HUES48 (cell line): ENCODE measurements around the gene ARL5A.

Experiments used
- H3K27ac ChIP-seq: one replicate; pipeline ENCODE4 v1.7.0; 2013; ENCODE audit warnings: low read depth, low read length, inconsistent platforms
- H3K27me3 ChIP-seq: 2 replicates; pipeline ENCODE4 v1.6.1; 2013; ENCODE audit warnings: mild to moderate bottlenecking, low read length; ENCODE audit not compliant: control insufficient read depth, insufficient read depth
- H3K36me3 ChIP-seq: 2 replicates; pipeline ENCODE4 v1.6.1; 2013; ENCODE audit warnings: low read length; ENCODE audit not compliant: control insufficient read depth, insufficient read depth
- H3K4me1 ChIP-seq: 2 replicates; pipeline ENCODE4 v1.6.1; 2013; ENCODE audit warnings: mild to moderate bottlenecking, low read length; ENCODE audit not compliant: control insufficient read depth, insufficient read depth
- H3K4me3 ChIP-seq: 2 replicates; pipeline ENCODE4 v1.5.1; 2013; ENCODE audit warnings: mild to moderate bottlenecking, low read depth, low read length
- H3K9ac ChIP-seq: 2 replicates; pipeline ENCODE4 v1.6.1; 2013; ENCODE audit warnings: mild to moderate bottlenecking, low read depth, low read length, moderate library complexity
- H3K9me3 ChIP-seq: 2 replicates; pipeline ENCODE4 v1.6.1; 2013; ENCODE audit warnings: low read length; ENCODE audit not compliant: control insufficient read depth, insufficient read depth

Gene ARL5A

GRCh38 chr2:151815821-151816489 lies 12.3 kb downstream of the ARL5A start:
- Histone ChIP-seq H3K4me1 (no peaks in the 10 kb centered on the region), H3K9ac (no peak overlapping the region), H3K36me3 (peaks cover 49% of the 10 kb centered on the region), H3K9me3 (no peaks in the 10 kb centered on the region), H3K27me3 (no peaks in the 10 kb centered on the region), H3K4me3 (no peak overlapping the region), H3K27ac (no peak overlapping the region)

GRCh38 chr2:151810489-151810888 lies 17.7 kb downstream of the ARL5A start:
- Histone ChIP-seq H3K9me3 (no peaks in the 10 kb centered on the region), H3K4me1 (no peaks in the 10 kb centered on the region), H3K36me3 (peaks cover 86% of the 10 kb centered on the region), H3K9ac (no peak overlapping the region), H3K27me3 (no peaks in the 10 kb centered on the region), H3K4me3 (no peak overlapping the region), H3K27ac (no peak overlapping the region)

- Histone ChIP-seq H3K9ac (no peak overlapping the region), H3K27me3 (no peaks in the 10 kb centered on the region), H3K27ac (no peak overlapping the region), H3K36me3 (peaks cover 88% of the 10 kb centered on the region), H3K9me3 (no peaks in the 10 kb centered on the region), H3K4me1 (no peaks in the 10 kb centered on the region), H3K4me3 (no peak overlapping the region)
These were observed 19.2 kb downstream of the ARL5A start for GRCh38 chr2:151809073-151809383.

- Histone ChIP-seq H3K4me1 (no peaks in the 10 kb centered on the region), H3K27me3 (no peaks in the 10 kb centered on the region), H3K4me3 (no peak overlapping the region), H3K36me3 (peaks cover 87% of the 10 kb centered on the region), H3K9me3 (no peaks in the 10 kb centered on the region), H3K27ac (no peak overlapping the region), H3K9ac (no peak overlapping the region)
These were observed 19.8 kb downstream of the ARL5A start for GRCh38 chr2:151808258-151809072.

- Histone ChIP-seq H3K9me3 (no peaks in the 10 kb centered on the region), H3K27ac (no peak overlapping the region), H3K9ac (no peak overlapping the region), H3K4me3 (no peak overlapping the region), H3K36me3 (peaks cover 86% of the 10 kb centered on the region), H3K4me1 (no peaks in the 10 kb centered on the region), H3K27me3 (no peaks in the 10 kb centered on the region)
These were observed 22.3 kb downstream of the ARL5A start for GRCh38 chr2:151805961-151806360.

- H3K27me3 ChIP-seq: no peaks in the 10 kb centered on the region
- peaks cover 86% of the 10 kb centered on the region for H3K36me3 ChIP-seq
- H3K9ac ChIP-seq: no peak overlapping the region
- H3K4me1 ChIP-seq: no peaks in the 10 kb centered on the region
- no peak overlapping the region for H3K4me3 ChIP-seq
- H3K27ac ChIP-seq: no peak overlapping the region
- H3K9me3 ChIP-seq: no peaks in the 10 kb centered on the region
These were observed 22.9 kb downstream of the ARL5A start for GRCh38 chr2:151805343-151805742.

GRCh38 chr2:151803811-151804210 lies 24.4 kb downstream of the ARL5A start:
- Histone ChIP-seq H3K4me3 (no peak overlapping the region), H3K9me3 (no peaks in the 10 kb centered on the region), H3K9ac (no peak overlapping the region), H3K27ac (no peak overlapping the region), H3K36me3 (peaks cover 76% of the 10 kb centered on the region), H3K27me3 (no peaks in the 10 kb centered on the region), H3K4me1 (no peaks in the 10 kb centered on the region)

GRCh38 chr2:151802315-151802714 lies 25.9 kb downstream of the ARL5A start:
- peaks cover 8% of the 10 kb centered on the region; the same call in 1 of the 2 replicates for H3K4me1 ChIP-seq
- H3K27me3 ChIP-seq: no peaks in the 10 kb centered on the region
- peaks cover 66% of the 10 kb centered on the region for H3K36me3 ChIP-seq
- H3K9ac ChIP-seq: no peak overlapping the region
- no peaks in the 10 kb centered on the region for H3K9me3 ChIP-seq
- no peak overlapping the region for H3K4me3 ChIP-seq
- H3K27ac ChIP-seq: no peak overlapping the region

- Histone ChIP-seq H3K9ac (no peak overlapping the region), H3K27ac (no peak overlapping the region), H3K9me3 (no peaks in the 10 kb centered on the region), H3K4me3 (no peak overlapping the region), H3K4me1 (peaks cover 25% of the 10 kb centered on the region; the same call in 1 of the 2 replicates), H3K27me3 (no peaks in the 10 kb centered on the region), H3K36me3 (peaks cover 45% of the 10 kb centered on the region)
These were observed 28.3 kb downstream of the ARL5A start for GRCh38 chr2:151799886-151800292.

GRCh38 chr2:151796774-151797173 lies 31.4 kb downstream of the ARL5A start:
- Histone ChIP-seq H3K36me3 (peaks cover 17% of the 10 kb centered on the region), H3K4me3 (no peak overlapping the region), H3K4me1 (peaks cover 25% of the 10 kb centered on the region; the same call in 1 of the 2 replicates), H3K27ac (no peak overlapping the region), H3K9me3 (no peaks in the 10 kb centered on the region), H3K27me3 (no peaks in the 10 kb centered on the region), H3K9ac (no peak overlapping the region)

- Histone ChIP-seq H3K9me3 (no peaks in the 10 kb centered on the region), H3K4me1 (peaks cover 25% of the 10 kb centered on the region; the same call in 1 of the 2 replicates), H3K9ac (no peak overlapping the region), H3K36me3 (peaks cover 8% of the 10 kb centered on the region; the same call in 1 of the 2 replicates), H3K4me3 (no peak overlapping the region), H3K27me3 (no peaks in the 10 kb centered on the region), H3K27ac (no peak overlapping the region)
These were observed 32.5 kb downstream of the ARL5A start for GRCh38 chr2:151795646-151796240.
